SU-DHL-6 (cell line): Measurements from ENCODE around the gene STK4.

Experiments
- H2AFZ ChIP-seq: fragments of 200-600 bp; sonication (generic); 2 replicates; pipeline ENCODE4 v1.6.1; 2014; ENCODE audit warnings: low read depth, mild to moderate bottlenecking, moderate library complexity, mixed read lengths, antibody characterized with exemption, low read length; ENCODE audit not compliant: severe bottlenecking
- H3F3A ChIP-seq: fragments of 200-600 bp; shearing (Covaris generic); 2 replicates; pipeline ENCODE4 v1.6.0; 2016; ENCODE audit warnings: antibody characterized with exemption, mild to moderate bottlenecking; ENCODE audit not compliant: insufficient read depth
- H3K27ac ChIP-seq: fragments of 200-600 bp; sonication (generic); 2 replicates; pipeline ENCODE4 v1.5.1; 2016; ENCODE audit warnings: low read depth, mild to moderate bottlenecking, low read length, moderate library complexity, mixed read lengths
- H3K27me3 ChIP-seq: fragments of 200-600 bp; sonication (generic), shearing (Covaris generic); 2 replicates; pipeline ENCODE4 v1.6.0; 2014; ENCODE audit warnings: mild to moderate bottlenecking, low read length
- H3K36me3 ChIP-seq: fragments of 200-600 bp; sonication (generic); 2 replicates; pipeline ENCODE4 v1.6.1; 2014; ENCODE audit warnings: mild to moderate bottlenecking, low read length, mixed read lengths
- H3K4me2 ChIP-seq: fragments of 300-600, 200-600 bp; shearing (Covaris generic), sonication (generic); 2 replicates; pipeline ENCODE4 v1.6.0; 2014; ENCODE audit warnings: low read length, low read depth, mild to moderate bottlenecking; ENCODE audit not compliant: poor library complexity, severe bottlenecking
- H3K4me3 ChIP-seq: fragments of 200-600 bp; sonication (generic); 2 replicates; pipeline ENCODE4 v1.5.1; 2014; ENCODE audit warnings: antibody characterized with exemption, low read length, mild to moderate bottlenecking, mixed read lengths; ENCODE audit not compliant: insufficient read depth, poor library complexity, severe bottlenecking
- H3K79me2 ChIP-seq: fragments of 200-600 bp; sonication (generic); 2 replicates; pipeline ENCODE4 v1.6.1; 2014; ENCODE audit warnings: mild to moderate bottlenecking, low read length, moderate library complexity; ENCODE audit not compliant: insufficient read depth
- H3K9ac ChIP-seq: fragments of 200-600 bp; sonication (generic); 2 replicates; pipeline ENCODE4 v1.7.0; 2014; ENCODE audit warnings: mild to moderate bottlenecking, low read length
- H3K9me2 ChIP-seq: fragments of 200-600 bp; sonication (generic); replicated peaks from 2 replicates; pipeline ENCODE4 v1.6.1; 2014; ENCODE audit warnings: low read length; ENCODE audit not compliant: insufficient read depth
- H3K9me3 ChIP-seq: fragments of 200-600 bp; sonication (generic); 2 replicates; pipeline ENCODE4 v1.6.1; 2014; ENCODE audit warnings: low read length, mixed read lengths; ENCODE audit not compliant: insufficient read depth
- H4K20me1 ChIP-seq: fragments of 200-600 bp; sonication (generic); 2 replicates; pipeline ENCODE4 v1.6.1; 2014; ENCODE audit warnings: low read depth, mild to moderate bottlenecking, antibody characterized with exemption, low read length, moderate library complexity, mixed read lengths
- CTCF ChIP-seq: fragments of 200-600 bp; sonication (generic); IDR thresholded peaks from one replicate; pipeline ENCODE4 v1.5.1; 2017; ENCODE audit warnings: antibody characterized with exemption, mild to moderate bottlenecking, low read length, moderate library complexity; ENCODE audit not compliant: insufficient read depth, poor library complexity, severe bottlenecking
- EZH2phosphoT487 ChIP-seq: fragments of 200-600 bp; sonication (generic), shearing (Covaris generic); conservative IDR thresholded peaks from 2 replicates; pipeline ENCODE4 v1.6.1; 2018; ENCODE audit warnings: mild to moderate bottlenecking, antibody characterized with exemption, low read length, moderate library complexity, mixed read lengths

STK4 gene

GRCh38 chr20:44962483-44962882 lies 3.8 kb upstream of the STK4 start:
- Histone ChIP-seq H3K27me3 (no peaks in the 10 kb centered on the region), H3K36me3 (peaks cover 4% of the 10 kb centered on the region; the same call in 1 of the 2 replicates), H3K9me3 (no peaks in the 10 kb centered on the region), H3K4me3 (no peak overlapping the region), H2AFZ (no peak overlapping the region), H4K20me1 (no peaks in the 10 kb centered on the region; the same call in 1 of the 2 replicates), H3K27ac (no peak overlapping the region), H3K4me2 (no peak overlapping the region), H3K79me2 (peaks cover 39% of the 10 kb centered on the region), H3F3A (peaks cover 7% of the 10 kb centered on the region), H3K9ac (no peak overlapping the region), H3K9me2 (no peaks in the 10 kb centered on the region)
- TF ChIP-seq CTCF, result no peak
- TF ChIP-seq EZH2phosphoT487, result no peak

GRCh38 chr20:44963325-44964215 lies 2.7 kb upstream of the STK4 start:
- no peaks in the 10 kb centered on the region for H3K9me3 ChIP-seq
- no peaks in the 10 kb centered on the region; the same call in 1 of the 2 replicates for H4K20me1 ChIP-seq
- H3K79me2 ChIP-seq, result peaks cover 39% of the 10 kb centered on the region
- H3K4me3 ChIP-seq, result no peak overlapping the region
- TF ChIP-seq EZH2phosphoT487, result no peak
- no peak for TF ChIP-seq CTCF
- no peaks in the 10 kb centered on the region for H3K36me3 ChIP-seq
- H3K27ac ChIP-seq, result no peak overlapping the region
- H3K27me3 ChIP-seq, result no peaks in the 10 kb centered on the region
- no peak overlapping the region for H2AFZ ChIP-seq
- no peaks in the 10 kb centered on the region for H3K9me2 ChIP-seq
- H3K9ac ChIP-seq, result no peak overlapping the region
- H3K4me2 ChIP-seq, result no peak overlapping the region
- peaks cover 17% of the 10 kb centered on the region for H3F3A ChIP-seq

- Histone ChIP-seq H3K36me3 (no peaks in the 10 kb centered on the region), H3K27ac (peak overlapping the region; percentile 64), H3K4me2 (peak overlapping the region; percentile 88), H3K9me3 (no peaks in the 10 kb centered on the region), H3F3A (peaks cover 37% of the 10 kb centered on the region), H3K79me2 (peaks cover 43% of the 10 kb centered on the region), H3K4me3 (peak overlapping the region; percentile 54), H3K9ac (peak overlapping the region; percentile 96), H2AFZ (peak overlapping the region; percentile 78), H3K27me3 (no peaks in the 10 kb centered on the region), H4K20me1 (peaks cover 1% of the 10 kb centered on the region; the same call in 1 of the 2 replicates), H3K9me2 (no peaks in the 10 kb centered on the region)
- TF ChIP-seq EZH2phosphoT487, result no peak
- TF ChIP-seq CTCF, result no peak
Measured at GRCh38 chr20:44965651-44966029, 672 bp upstream of the STK4 start.
